Measurements from ENCODE around the gene PTDSS2. TPM values are rescaled to one million over a fixed set of nuclear protein-coding genes. Genes with fewer than 3 reads are reported as not detected.

Gene PTDSS2
- total and polyA plus RNA-seq, 9 of the 15 experiments (the other 6 are each of a cell fraction or from before 2014, with no cell fraction given) = 0.45 to 53.9 (median 17.2) TPM

GRCh38 chr11:518463-519202 lies 68.6 kb downstream of the PTDSS2 start (continued):
- TF ChIP-seq NR2F6 (CRISPR knock-in tag; IDR thresholded peaks at IDR 0.05) (no peak), ZKSCAN1 (IDR thresholded peaks at IDR 0.05; ENCODE audit: low read depth, low read length) (peak; percentile 68; the same call in 1 of the 2 replicates), KDM5B (IDR thresholded peaks at IDR 0.05; ENCODE audit: insufficient replicate concordance, low read depth, low read length) (peak; percentile 80), CHCHD3 (CRISPR knock-in tag; IDR thresholded peaks at IDR 0.05) (no peak), HDAC2 (IDR thresholded peaks at IDR 0.05) (0 out of 2 replicates have a peak, but pooled peaks have one; percentile 21), EHMT2 (IDR thresholded peaks at IDR 0.05) (no peak), CXXC5 (CRISPR knock-in tag; IDR thresholded peaks at IDR 0.05) (peak; percentile 98), MCM7 (IDR thresholded peaks at IDR 0.05) (no peak), ZFP36 (IDR thresholded peaks at IDR 0.05; ENCODE audit: low read depth, low read length, partially characterized antibody) (peak; percentile 14), RREB1 (CRISPR knock-in tag; IDR thresholded peaks at IDR 0.05) (peak; percentile 69; the same call in 1 of the 2 replicates), ESRRA (IDR thresholded peaks at IDR 0.05; ENCODE audit: borderline replicate concordance, low read depth) (peak; percentile 66; the same call in 1 of the 2 replicates), WHSC1 (IDR thresholded peaks at IDR 0.05; ENCODE audit: low read length) (no peak), TBP (optimal IDR thresholded peaks at IDR 0.05; ENCODE audit: low read depth, low read length) (peak; percentile 51), ZNF644 (tag; IDR thresholded peaks at IDR 0.05; ENCODE audit: low read depth) (no peak)
- TF ChIP-seq, protein P1, sequence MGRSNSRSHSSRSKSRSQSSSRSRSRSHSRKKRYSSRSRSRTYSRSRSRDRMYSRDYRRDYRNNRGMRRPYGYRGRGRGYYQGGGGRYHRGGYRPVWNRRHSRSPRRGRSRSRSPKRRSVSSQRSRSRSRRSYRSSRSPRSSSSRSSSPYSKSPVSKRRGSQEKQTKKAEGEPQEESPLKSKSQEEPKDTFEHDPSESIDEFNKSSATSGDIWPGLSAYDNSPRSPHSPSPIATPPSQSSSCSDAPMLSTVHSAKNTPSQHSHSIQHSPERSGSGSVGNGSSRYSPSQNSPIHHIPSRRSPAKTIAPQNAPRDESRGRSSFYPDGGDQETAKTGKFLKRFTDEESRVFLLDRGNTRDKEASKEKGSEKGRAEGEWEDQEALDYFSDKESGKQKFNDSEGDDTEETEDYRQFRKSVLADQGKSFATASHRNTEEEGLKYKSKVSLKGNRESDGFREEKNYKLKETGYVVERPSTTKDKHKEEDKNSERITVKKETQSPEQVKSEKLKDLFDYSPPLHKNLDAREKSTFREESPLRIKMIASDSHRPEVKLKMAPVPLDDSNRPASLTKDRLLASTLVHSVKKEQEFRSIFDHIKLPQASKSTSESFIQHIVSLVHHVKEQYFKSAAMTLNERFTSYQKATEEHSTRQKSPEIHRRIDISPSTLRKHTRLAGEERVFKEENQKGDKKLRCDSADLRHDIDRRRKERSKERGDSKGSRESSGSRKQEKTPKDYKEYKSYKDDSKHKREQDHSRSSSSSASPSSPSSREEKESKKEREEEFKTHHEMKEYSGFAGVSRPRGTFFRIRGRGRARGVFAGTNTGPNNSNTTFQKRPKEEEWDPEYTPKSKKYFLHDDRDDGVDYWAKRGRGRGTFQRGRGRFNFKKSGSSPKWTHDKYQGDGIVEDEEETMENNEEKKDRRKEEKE (IDR thresholded peaks at IDR 0.05; ENCODE audit: borderline replicate concordance in 1 of 2, control insufficient read depth in 1 of 2, low read depth in 2 of 2, low read length in 1 of 2) = peak in 1 of 2 experiments; percentile 86; a peak in 2 of 4 replicates
- TF ChIP-seq, protein P2, sequence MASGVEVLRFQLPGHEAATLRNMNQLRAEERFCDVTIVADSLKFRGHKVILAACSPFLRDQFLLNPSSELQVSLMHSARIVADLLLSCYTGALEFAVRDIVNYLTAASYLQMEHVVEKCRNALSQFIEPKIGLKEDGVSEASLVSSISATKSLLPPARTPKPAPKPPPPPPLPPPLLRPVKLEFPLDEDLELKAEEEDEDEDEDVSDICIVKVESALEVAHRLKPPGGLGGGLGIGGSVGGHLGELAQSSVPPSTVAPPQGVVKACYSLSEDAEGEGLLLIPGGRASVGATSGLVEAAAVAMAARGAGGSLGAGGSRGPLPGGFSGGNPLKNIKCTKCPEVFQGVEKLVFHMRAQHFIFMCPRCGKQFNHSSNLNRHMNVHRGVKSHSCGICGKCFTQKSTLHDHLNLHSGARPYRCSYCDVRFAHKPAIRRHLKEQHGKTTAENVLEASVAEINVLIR (CRISPR knock-in tag; IDR thresholded peaks at IDR 0.05) = no peak
- TF ChIP-seq, protein P3, sequence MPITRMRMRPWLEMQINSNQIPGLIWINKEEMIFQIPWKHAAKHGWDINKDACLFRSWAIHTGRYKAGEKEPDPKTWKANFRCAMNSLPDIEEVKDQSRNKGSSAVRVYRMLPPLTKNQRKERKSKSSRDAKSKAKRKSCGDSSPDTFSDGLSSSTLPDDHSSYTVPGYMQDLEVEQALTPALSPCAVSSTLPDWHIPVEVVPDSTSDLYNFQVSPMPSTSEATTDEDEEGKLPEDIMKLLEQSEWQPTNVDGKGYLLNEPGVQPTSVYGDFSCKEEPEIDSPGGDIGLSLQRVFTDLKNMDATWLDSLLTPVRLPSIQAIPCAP (CRISPR knock-in tag; IDR thresholded peaks at IDR 0.05; ENCODE audit: borderline replicate concordance) = peak; percentile 23; the same call in 1 of the 2 replicates
